ENCODE measurements around the gene NAALADL2.

Gene NAALADL2

GRCh38 chr3:175410251-175410650 lies 551.1 kb downstream of the NAALADL2 start:
- no peak for TF ChIP-seq MAX (IDR thresholded peaks at IDR 0.05)
- TF ChIP-seq RAD21 (IDR thresholded peaks at IDR 0.05; ENCODE audit: low read depth) = no peak
- no peak for TF ChIP-seq USF1 (IDR thresholded peaks at IDR 0.05)
- TF ChIP-seq EP300 (IDR thresholded peaks at IDR 0.05; ENCODE audit: borderline replicate concordance) = no peak
- TF ChIP-seq YY1 (IDR thresholded peaks at IDR 0.05; ENCODE audit: low read depth) = no peak
- TF ChIP-seq TEAD4 (IDR thresholded peaks at IDR 0.05) = no peak

- no peak for TF ChIP-seq YY1 (IDR thresholded peaks at IDR 0.05; ENCODE audit: low read depth)
- TF ChIP-seq USF1 (IDR thresholded peaks at IDR 0.05) = no peak
- TF ChIP-seq EGR1 (IDR thresholded peaks at IDR 0.05) = no peak
- TF ChIP-seq RAD21 (IDR thresholded peaks at IDR 0.05; ENCODE audit: low read depth) = no peak
- TF ChIP-seq FOXM1 (IDR thresholded peaks at IDR 0.05; ENCODE audit: borderline replicate concordance, low read depth) = no peak
- TF ChIP-seq NFIC (IDR thresholded peaks at IDR 0.05) = no peak
- TF ChIP-seq EP300 (IDR thresholded peaks at IDR 0.05; ENCODE audit: borderline replicate concordance) = no peak
- TF ChIP-seq CEBPB (IDR thresholded peaks at IDR 0.05) = no peak
- TF ChIP-seq REST (IDR thresholded peaks at IDR 0.05; ENCODE audit: low read depth) = no peak
- no peak for TF ChIP-seq TEAD4 (IDR thresholded peaks at IDR 0.05)
- no peak for TF ChIP-seq TAF1 (IDR thresholded peaks at IDR 0.05; ENCODE audit: low read depth)
- TF ChIP-seq ZBTB7A (IDR thresholded peaks at IDR 0.05; ENCODE audit: low read depth) = no peak
- no peak for TF ChIP-seq TCF12 (IDR thresholded peaks at IDR 0.05; ENCODE audit: low read depth)
- TF ChIP-seq CREB1 (IDR thresholded peaks at IDR 0.05; ENCODE audit: low read depth) = no peak
- no peak for TF ChIP-seq MAX (IDR thresholded peaks at IDR 0.05)
These were observed 552.3 kb downstream of the NAALADL2 start for GRCh38 chr3:175411405-175411804.

- TF ChIP-seq NFIC (IDR thresholded peaks at IDR 0.05) (no peak), EGR1 (IDR thresholded peaks at IDR 0.05) (no peak), REST (IDR thresholded peaks at IDR 0.05; ENCODE audit: low read depth) (no peak), TAF1 (IDR thresholded peaks at IDR 0.05; ENCODE audit: low read depth) (no peak), YY1 (IDR thresholded peaks at IDR 0.05; ENCODE audit: low read depth) (no peak), CEBPB (IDR thresholded peaks at IDR 0.05) (no peak), FOXM1 (IDR thresholded peaks at IDR 0.05; ENCODE audit: borderline replicate concordance, low read depth) (no peak), RAD21 (IDR thresholded peaks at IDR 0.05; ENCODE audit: low read depth) (no peak), ZBTB7A (IDR thresholded peaks at IDR 0.05; ENCODE audit: low read depth) (no peak), TCF12 (IDR thresholded peaks at IDR 0.05; ENCODE audit: low read depth) (no peak), USF1 (IDR thresholded peaks at IDR 0.05) (no peak), CREB1 (IDR thresholded peaks at IDR 0.05; ENCODE audit: low read depth) (no peak), TEAD4 (IDR thresholded peaks at IDR 0.05) (no peak)
These were observed 552.8 kb downstream of the NAALADL2 start for GRCh38 chr3:175411946-175412345.

- TF ChIP-seq EP300 (IDR thresholded peaks at IDR 0.05; ENCODE audit: borderline replicate concordance) (no peak), EGR1 (IDR thresholded peaks at IDR 0.05) (no peak), CEBPB (IDR thresholded peaks at IDR 0.05) (no peak), YY1 (IDR thresholded peaks at IDR 0.05; ENCODE audit: low read depth) (no peak), MAX (IDR thresholded peaks at IDR 0.05) (no peak), NFIC (IDR thresholded peaks at IDR 0.05) (no peak), FOXM1 (IDR thresholded peaks at IDR 0.05; ENCODE audit: borderline replicate concordance, low read depth) (no peak), TCF12 (IDR thresholded peaks at IDR 0.05; ENCODE audit: low read depth) (no peak), CREB1 (IDR thresholded peaks at IDR 0.05; ENCODE audit: low read depth) (no peak)
These were observed 554.8 kb downstream of the NAALADL2 start for GRCh38 chr3:175413926-175414325.

GRCh38 chr3:175416600-175416999 lies 557.5 kb downstream of the NAALADL2 start:
- no peak for TF ChIP-seq EP300 (IDR thresholded peaks at IDR 0.05; ENCODE audit: borderline replicate concordance)
- no peak for TF ChIP-seq FOXM1 (IDR thresholded peaks at IDR 0.05; ENCODE audit: borderline replicate concordance, low read depth)

- TF ChIP-seq ZBTB7A (IDR thresholded peaks at IDR 0.05; ENCODE audit: low read depth) (no peak), TCF12 (IDR thresholded peaks at IDR 0.05; ENCODE audit: low read depth) (no peak), FOXM1 (IDR thresholded peaks at IDR 0.05; ENCODE audit: borderline replicate concordance, low read depth) (no peak), YY1 (IDR thresholded peaks at IDR 0.05; ENCODE audit: low read depth) (no peak), TEAD4 (IDR thresholded peaks at IDR 0.05) (no peak), RAD21 (IDR thresholded peaks at IDR 0.05; ENCODE audit: low read depth) (no peak), EGR1 (IDR thresholded peaks at IDR 0.05) (no peak), MAX (IDR thresholded peaks at IDR 0.05) (no peak), EP300 (IDR thresholded peaks at IDR 0.05; ENCODE audit: borderline replicate concordance) (no peak), NFIC (IDR thresholded peaks at IDR 0.05) (no peak), CREB1 (IDR thresholded peaks at IDR 0.05; ENCODE audit: low read depth) (no peak), USF1 (IDR thresholded peaks at IDR 0.05) (no peak), TAF1 (IDR thresholded peaks at IDR 0.05; ENCODE audit: low read depth) (no peak)
These were observed 558.3 kb downstream of the NAALADL2 start for GRCh38 chr3:175417426-175417825.
